Peyer's patch (tissue), 4 donors: ENCODE measurements around the gene DGKH.

Experiments
- CTCF ChIP-seq, 6 experiments: fragments of 450-650 bp in 4 of 6; fragments of 200-600 bp in 2 of 6; sonication (generic) in 1 of 6; IDR thresholded peaks; one replicate each; pipeline ENCODE4 v1.5.1; 2017 to 2019; ENCODE audit warnings: antibody characterized with exemption in 6 of 6, mild to moderate bottlenecking in 3 of 6, moderate library complexity in 1 of 6
- POLR2A ChIP-seq, 2 donors: fragments of 450-650 bp; IDR thresholded peaks; one replicate each; pipeline ENCODE4 v1.5.1; 2017; ENCODE audit warnings: antibody characterized with exemption in 2 of 2, mild to moderate bottlenecking in 2 of 2, moderate library complexity in 2 of 2

GRCh38 chr13:42047561-42048341 lies 697 bp upstream of the DGKH start:
- no peak for TF ChIP-seq CTCF (IDR thresholded peaks at IDR 0.05)
- TF ChIP-seq POLR2A (IDR thresholded peaks at IDR 0.05) = peak; percentile 43 to 52
